GM21619 (cell line): ENCODE results near the gene ACY1.
"Not testable (repeated sequence)": the region's sequence is repeated elsewhere in the genome, so short reads cannot be mapped to it uniquely, and the experiment has no call there.

ENCODE experiments used
- ATAC-seq: cut with Tn5 transposase; IDR thresholded peaks from one replicate; pipeline ENCODE4 v1.9.1; 2021; ENCODE audit not compliant: unreplicated experiment

ACY1 gene

GRCh38 chr3:52023860-52024764, 40.8 kb downstream of the ACY1 start:
- peak; percentile 63 for ATAC-seq

DNA sequence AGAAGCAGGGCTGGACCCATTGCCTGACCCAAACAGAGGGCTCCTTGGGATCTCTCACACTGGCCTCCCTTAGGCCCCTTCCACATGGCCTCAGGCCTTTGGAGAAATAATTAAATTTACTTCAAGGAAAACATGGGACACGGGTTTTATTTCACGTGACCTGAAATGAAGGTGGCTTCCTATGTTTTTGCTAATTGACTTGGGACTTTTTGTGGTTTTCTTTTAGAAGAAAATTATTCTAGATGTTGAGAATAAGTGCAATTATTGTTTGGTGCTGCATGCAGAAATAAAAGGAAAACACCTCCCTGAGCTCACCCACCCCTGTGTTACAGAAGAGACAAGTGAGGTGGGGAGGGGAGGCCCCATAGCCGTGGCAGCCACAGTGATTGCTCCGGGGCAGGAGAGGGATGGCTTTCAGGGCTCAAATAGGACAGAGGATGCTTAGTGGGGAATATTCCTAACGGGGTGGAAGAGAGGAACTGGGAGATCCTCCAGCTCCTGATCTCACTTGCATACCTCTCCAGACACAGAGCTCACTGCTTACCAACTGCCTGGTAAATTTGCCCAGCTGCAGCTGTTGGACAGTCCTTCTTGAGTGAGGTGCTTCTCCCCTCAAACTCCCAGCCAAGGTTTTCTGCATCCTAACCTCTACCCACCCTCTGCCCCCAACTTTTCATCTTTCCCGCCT, 41.6 kb downstream of the ACY1 start:
- no peak for ATAC-seq

DNA sequence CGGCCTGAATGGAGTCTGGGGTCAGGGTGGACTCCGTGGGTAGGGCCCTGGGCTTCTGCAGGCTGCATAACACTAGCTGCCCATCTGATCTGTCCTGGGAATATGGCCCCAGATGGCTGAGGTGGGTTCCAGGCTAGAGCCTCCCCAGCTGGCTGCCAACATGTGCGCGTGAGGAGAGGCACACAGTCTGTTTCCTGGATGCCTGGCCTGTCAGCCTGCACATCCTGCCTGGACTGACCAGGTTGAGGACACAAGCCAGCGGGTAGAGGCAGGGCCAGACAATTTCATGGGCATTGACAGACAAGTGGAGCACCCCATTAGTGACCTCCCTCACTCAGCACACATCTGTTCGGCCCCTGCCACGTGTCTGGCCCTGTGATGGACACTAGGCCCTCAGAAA, 42.1 kb downstream of the ACY1 start:
- no peak for ATAC-seq

- ATAC-seq: no peak
These were observed 42.7 kb downstream of the ACY1 start for GRCh38 chr3:52026041-52026440.

DNA sequence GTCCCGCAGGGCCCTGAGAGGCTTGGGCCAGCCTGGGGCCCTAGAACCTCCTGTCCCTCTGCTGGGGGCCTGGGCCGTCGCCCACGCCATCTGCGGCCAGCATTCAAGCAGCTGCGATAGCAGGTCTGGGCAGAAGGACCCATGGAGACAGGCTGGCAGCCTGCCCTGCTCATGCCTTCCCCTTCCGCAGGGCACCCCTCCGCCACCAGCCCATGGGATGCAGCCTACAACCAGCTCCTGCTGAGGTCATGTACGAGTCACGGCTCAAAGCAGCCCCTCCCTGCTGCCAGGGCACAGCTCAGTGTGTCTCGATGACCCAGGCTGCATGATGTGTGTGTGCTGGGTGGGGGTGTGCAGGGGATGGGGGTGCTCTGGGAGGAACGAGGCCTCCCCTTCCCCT, 45.2 kb downstream of the ACY1 start:
- ATAC-seq: no peak

DNA sequence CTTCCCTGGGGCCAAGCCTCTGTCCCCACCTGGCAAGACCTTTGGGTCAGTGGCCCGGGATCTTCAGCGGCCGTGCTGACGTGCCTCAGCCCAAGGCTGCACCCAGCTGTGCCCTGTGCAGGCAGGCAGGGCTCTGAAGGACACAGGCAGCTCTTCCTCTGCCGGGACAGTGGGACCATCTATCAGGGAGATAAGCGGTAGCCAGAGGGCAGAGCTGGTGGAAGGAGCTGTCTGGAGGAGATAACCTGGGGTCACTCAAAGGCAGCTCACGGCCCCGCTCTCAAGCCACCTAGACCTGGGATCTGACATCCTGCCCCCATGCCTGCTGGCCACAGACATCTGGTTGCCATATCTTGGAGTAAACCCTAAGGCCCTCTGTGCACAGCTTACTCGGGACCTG, 45.7 kb downstream of the ACY1 start:
- no peak for ATAC-seq

- ATAC-seq: no peak
These were observed 46.2 kb downstream of the ACY1 start for GRCh38 chr3:52029535-52029934.

GRCh38 chr3:52030714-52031310, 47.5 kb downstream of the ACY1 start:
- no peak for ATAC-seq

DNA sequence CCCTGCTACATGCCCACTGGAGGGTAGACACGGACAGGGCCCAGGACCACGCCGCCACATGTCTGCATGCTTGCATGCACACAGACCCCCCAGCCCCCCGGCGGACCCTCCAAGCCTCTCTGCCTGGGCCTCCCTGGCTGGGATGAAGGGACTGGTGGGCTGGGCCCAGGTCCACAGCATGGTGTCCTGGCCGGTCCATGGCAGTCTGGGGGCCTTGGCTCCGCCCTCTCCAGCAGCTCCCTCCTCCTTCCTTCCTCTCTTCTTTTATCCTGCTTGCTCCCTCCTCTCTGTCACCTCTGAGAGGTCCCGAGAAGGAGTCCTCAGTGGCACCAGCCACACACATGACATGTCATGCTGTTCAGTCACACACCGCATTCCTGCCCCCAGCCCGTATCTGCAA, 48.6 kb downstream of the ACY1 start:
- ATAC-seq: no peak

DNA sequence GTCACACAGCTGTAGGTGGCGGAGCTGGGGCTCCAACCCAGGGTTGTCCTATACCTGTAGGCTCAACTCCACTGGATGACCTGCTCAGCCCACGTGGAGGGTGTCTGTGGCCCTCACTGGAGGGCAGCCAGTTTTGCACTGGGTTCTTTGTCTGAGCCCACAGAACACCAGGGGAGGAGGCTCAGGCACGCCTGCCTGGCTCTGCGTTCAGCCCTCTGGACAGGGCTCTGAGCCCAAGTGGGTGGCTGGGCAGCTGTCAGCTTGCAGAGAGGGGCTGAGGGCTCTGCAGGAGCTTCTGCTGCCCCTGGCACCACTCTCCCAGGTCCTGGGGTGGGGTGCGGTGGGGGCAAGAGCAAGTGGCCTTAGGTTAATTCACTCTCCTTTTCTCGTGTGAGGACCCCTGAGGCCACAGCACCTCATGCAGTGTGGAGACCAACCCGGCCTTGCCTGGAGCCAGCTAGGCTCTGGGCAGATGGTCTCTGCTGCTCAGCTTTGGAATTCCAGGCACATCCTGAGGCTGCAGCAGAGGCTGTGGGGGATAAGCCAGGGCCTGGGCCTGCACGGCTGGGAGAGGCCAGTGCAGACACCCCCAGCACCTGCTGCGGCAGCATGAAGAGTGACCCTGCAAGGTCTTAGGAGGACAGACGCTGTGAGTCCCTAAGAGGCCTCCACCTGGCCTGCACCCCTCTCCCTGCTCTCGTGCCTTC, 49.5 kb downstream of the ACY1 start:
- no peak for ATAC-seq

DNA sequence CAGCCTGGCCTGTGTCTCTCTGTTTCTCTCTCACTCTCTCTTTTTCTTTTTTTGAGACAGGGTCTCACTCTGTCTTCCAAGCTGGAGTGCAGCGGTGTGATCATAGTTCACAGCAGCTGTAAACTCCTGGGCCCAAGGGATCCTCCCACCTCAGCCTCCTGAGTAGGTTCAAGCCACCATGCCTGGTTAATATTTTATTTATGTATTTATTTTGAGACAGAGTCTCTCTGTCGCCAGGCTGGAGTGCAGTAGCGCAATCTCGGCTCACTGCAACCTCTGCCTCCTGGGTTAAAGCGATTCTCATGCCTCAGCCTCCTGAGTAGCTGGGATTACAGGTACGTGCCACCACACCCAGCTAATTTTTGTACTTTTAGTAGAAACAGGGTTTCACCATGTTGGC, 50.4 kb downstream of the ACY1 start:
- ATAC-seq: not testable (repeated sequence)

GRCh38 chr3:52034212-52034611, 50.9 kb downstream of the ACY1 start:
- no peak for ATAC-seq

DNA sequence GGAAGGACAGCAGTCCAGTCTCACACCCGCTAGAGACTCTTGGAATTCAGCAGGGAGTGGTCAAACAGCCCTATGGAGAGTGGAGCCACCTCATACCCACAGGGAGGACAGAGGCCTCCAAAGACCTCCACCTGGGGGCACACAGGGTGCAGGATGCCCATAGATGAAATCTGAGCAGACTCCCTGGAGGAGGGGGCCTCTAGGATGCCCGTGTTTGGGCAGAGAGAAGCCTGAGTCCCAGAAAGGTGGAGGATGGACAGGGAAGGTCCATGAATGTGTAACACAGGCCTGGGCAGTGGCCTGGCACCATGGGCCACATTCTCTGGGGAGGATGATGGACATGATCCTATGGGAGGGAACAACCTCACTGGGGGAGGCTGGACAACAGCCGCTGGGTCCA, 51.3 kb downstream of the ACY1 start:
- ATAC-seq: no peak

DNA sequence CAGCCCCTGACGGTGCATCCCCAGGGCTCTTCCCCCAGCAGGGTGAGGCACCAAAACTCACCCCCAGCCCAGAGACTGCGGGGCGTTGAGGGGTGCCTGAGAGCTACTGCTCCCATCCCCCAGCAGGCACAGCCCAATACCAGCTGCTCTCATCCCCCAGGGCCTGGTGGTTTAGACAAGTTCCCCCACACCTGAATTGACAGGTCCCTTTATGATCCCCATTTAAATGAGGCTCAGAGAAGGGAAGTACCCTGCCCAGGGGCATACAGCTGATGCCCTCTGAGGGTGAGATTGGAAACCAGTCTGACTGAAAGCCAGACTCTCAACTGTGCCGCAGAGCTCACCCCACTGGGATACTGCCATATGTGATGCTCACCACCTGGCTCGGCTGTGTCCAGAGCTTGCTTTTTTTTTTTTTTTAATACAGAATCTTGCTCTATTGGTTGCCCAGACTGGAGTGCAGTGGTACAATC, 52.9 kb downstream of the ACY1 start:
- peak; percentile 72 for ATAC-seq

DNA sequence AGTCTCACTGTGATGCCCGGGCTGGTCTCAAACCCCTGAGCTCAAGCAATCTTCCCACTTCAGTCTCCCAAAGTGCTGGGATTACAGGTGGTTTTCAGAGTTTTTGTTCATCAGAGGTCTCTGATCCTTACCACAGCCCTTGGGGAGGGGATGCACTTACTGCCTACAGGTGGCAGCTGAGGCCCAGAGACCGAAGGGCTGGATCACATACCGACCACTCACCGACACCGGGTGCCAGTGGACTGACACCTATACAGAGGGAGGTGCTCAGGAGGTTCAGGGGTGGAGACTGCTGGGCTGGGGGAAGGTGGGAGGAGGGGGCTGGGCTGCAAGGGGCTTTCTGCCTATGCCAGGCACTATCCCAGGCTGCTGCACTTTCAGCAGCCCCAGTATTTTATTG, 53.5 kb downstream of the ACY1 start:
- no peak for ATAC-seq

DNA sequence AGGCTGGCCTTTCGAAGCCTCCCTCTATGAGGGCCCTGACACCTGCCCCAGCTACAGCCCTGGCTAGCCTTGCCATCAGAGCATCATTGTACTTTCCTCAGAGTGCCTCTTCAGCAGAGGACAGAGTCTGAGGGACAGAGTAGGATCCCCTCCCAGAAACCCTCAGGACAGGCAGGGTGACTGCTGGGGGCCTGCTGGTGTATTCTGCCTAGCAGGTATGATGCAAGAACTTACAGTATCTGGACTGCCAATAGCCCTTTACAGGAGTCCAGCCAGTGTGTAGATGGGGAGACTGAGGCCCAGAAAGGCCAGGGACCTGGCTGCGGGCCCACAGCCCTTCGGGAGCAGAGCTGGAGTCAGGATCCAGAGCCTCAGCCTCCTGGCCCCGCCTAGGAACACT, 54.0 kb downstream of the ACY1 start:
- no peak for ATAC-seq

DNA sequence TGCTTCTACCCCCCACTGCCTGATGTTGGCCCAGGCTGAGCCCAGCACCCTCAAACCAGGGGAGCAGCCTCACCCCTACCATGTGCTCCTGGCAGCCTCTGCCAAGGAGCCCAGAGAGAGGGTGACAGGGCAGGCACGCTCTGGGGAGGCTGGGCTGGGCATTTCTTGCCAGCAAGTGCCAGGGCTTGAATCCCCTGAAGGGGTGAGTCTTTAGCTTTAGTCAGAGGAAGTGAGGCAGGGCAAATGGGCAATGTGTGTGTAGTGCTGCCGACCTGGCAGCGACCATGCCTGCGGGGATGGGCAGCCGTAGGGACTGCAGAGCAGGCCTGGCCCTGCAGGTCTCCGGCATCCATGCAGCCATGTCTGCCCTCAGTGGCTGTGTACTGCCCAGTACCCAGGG, 54.9 kb downstream of the ACY1 start:
- ATAC-seq: no peak
